AG04450 (cell line): ENCODE results near the gene PTGES2. TPM values are rescaled to one million over a fixed set of nuclear protein-coding genes. Genes with fewer than 3 reads are reported as not detected.
A peak's percentile ranks its signal among the peaks of the same experiment; 100 is the strongest.

Source experiments
- CTCF ChIA-PET: fragments of 300-600, 350-600 bp; formaldehyde crosslinking; extraction: SDS; loops from one replicate; lab custom pipeline; 2022; ENCODE audit warnings: antibody characterized with exemption, inconsistent platforms; lab: Charles Lee
- POLR2A ChIA-PET: fragments of 350-600 bp; formaldehyde crosslinking; extraction: SDS; loops from one replicate; lab custom pipeline; 2021; ENCODE audit warnings: antibody characterized with exemption, inconsistent platforms; lab: Yijun Ruan, JAX
- DNase-seq: peaks from one replicate; pipeline ENCODE4 v3.0.0-alpha.2; 2011; ENCODE audit warnings: low read depth, low spot score
- H3K27ac ChIP-seq: one replicate; pipeline ENCODE4 v1.5.1; 2012; ENCODE audit warnings: low read depth, low read length, control low read depth
- H3K27me3 ChIP-seq: one replicate; pipeline ENCODE4 v1.6.0; 2012; ENCODE audit warnings: low read length; ENCODE audit not compliant: control insufficient read depth, insufficient read depth
- H3K4me3 ChIP-seq: 2 replicates; pipeline ENCODE4 v1.5.1; 2011; ENCODE audit warnings: mild to moderate bottlenecking, low read depth, low read length, control low read depth
- H3K9me3 ChIP-seq: 2 replicates; pipeline ENCODE4 v1.5.1; 2012; ENCODE audit warnings: low read length; ENCODE audit not compliant: control insufficient read depth, insufficient read depth
- CTCF ChIP-seq: IDR thresholded peaks from 2 replicates; pipeline ENCODE4 v1.5.1; 2011; ENCODE audit warnings: low read depth, low read length, control low read depth, inconsistent platforms
- polyA plus RNA-seq: library from polyadenylated mRNA; depleted of rRNA; stranded (reverse); fragments of >200 nt; gene quantifications from 2 replicates; pipeline ENCODE4 v1.2.3, GENCODE V29; 2011

The PTGES2 gene
- polyA plus RNA-seq, 1 experiment: 56.3 TPM

GRCh38 chr9:128099231-128099931, 28.1 kb downstream of the PTGES2 start:
- no peak for TF ChIP-seq CTCF
- ChIA-PET POLR2A (interaction anchor here (0.9 to 2.4 kb wide), 3 partner anchors 17 to 120 kb away, joined by 3 to 8 read pairs (median 3); no protein-coding TSS in a partner anchor), CTCF (interaction anchor here (1.3 to 11.1 kb wide), 3 partner anchors 18 to 156 kb away, joined by 4 to 102 read pairs (median 29); no protein-coding TSS in a partner anchor)
- Histone ChIP-seq H3K4me3 (peak overlapping the region; percentile 70), H3K9me3 (no peaks in the 10 kb centered on the region; the same call in 1 of the 2 replicates), H3K27ac (peak overlapping the region; percentile 99), H3K27me3 (no peaks in the 10 kb centered on the region)
- no peak for DNase-seq

GRCh38 chr9:128098297-128099230, 29.0 kb downstream of the PTGES2 start:
- no peaks in the 10 kb centered on the region; the same call in 1 of the 2 replicates for H3K9me3 ChIP-seq
- CTCF ChIA-PET: interaction anchor here (2.5 to 11.1 kb wide), 3 partner anchors 19 to 155 kb away, joined by 16 to 102 read pairs (median 29); no protein-coding TSS in a partner anchor
- no peaks in the 10 kb centered on the region for H3K27me3 ChIP-seq
- peak overlapping the region; percentile 70 for H3K4me3 ChIP-seq
- TF ChIP-seq CTCF: no peak
- POLR2A ChIA-PET: interaction anchor here (0.9 to 2.4 kb wide), 6 partner anchors 17 to 161 kb away, joined by 3 to 8 read pairs (median 4); partner anchors contain the start of gene DPM2
- DNase-seq: peak; percentile 93
- H3K27ac ChIP-seq: peak overlapping the region; percentile 99

- no peaks in the 10 kb centered on the region for H3K27me3 ChIP-seq
- H3K9me3 ChIP-seq: no peaks in the 10 kb centered on the region; the same call in 1 of the 2 replicates
- CTCF ChIA-PET: interaction anchor here (2.5 to 4.5 kb wide), 2 partner anchors 20 to 155 kb away, joined by 16 to 29 read pairs; no protein-coding TSS in a partner anchor
- TF ChIP-seq CTCF: no peak
- DNase-seq: no peak
- H3K4me3 ChIP-seq: peak overlapping the region; percentile 70; the same call in 1 of the 2 replicates
- H3K27ac ChIP-seq: peak overlapping the region; percentile 99
- POLR2A ChIA-PET: interaction anchor here (0.9 to 1.5 kb wide), 3 partner anchors 17 to 160 kb away, joined by 4 to 7 read pairs (median 5); partner anchors contain the start of gene DPM2
These were observed 29.8 kb downstream of the PTGES2 start for GRCh38 chr9:128097543-128098296.

DNA sequence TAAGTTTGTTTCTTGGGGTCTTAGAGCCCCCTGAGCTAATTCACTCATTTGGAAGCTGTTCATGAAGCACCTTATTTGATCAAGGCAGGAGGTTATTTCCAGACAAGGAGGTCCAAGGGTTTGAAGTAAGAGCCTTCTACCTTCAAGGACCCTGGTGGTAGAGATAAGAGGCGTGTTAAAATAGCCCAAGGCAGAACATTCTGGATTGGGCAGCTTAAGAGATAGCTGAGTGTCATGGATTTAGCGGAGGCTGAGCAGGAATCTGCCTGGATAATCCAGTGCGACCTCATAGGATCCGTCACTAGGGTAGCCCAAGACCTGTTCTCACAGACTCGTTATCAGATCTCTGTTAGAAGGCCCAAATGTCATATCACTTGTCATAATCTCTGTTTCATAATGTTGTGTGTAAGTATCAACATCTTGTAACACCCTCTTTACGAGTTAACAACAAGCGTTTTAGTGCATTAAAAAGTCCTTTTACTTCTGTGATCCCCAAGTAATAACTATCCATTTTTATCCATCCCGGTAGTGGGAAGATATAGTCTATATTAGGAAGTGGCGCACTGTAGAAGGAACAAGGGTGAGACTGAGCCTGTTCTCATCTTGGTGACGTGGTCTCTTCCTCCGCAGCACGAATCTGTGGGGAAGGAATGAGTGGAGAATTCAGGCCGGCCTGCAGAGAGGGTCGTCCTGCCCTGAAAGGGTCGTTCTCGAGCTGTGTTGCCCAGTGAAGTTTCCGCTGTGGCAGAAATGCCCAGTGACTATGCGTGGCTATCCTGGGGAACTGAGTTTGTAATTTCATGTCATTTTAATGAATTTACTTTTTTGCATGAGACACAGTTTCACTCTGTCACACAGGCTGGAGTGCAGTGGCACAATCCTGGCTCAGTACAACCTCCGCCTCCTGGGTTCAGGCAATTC, 30.7 kb downstream of the PTGES2 start:
- H3K27ac ChIP-seq: peak overlapping the region; percentile 2
- no peaks in the 10 kb centered on the region for H3K27me3 ChIP-seq
- no peak for DNase-seq
- no peaks in the 10 kb centered on the region; the same call in 1 of the 2 replicates for H3K9me3 ChIP-seq
- no peak overlapping the region for H3K4me3 ChIP-seq
- ChIA-PET POLR2A (interaction anchor here (1.5 kb wide), 1 partner anchor 154 kb away, joined by 4 read pairs; no protein-coding TSS in a partner anchor), CTCF (interaction anchor here (2.2 to 4.5 kb wide), 3 partner anchors 21 to 154 kb away, joined by 13 to 29 read pairs (median 16); no protein-coding TSS in a partner anchor)
- TF ChIP-seq CTCF: no peak
